ENCODE data around the gene PRICKLE1.

Gene PRICKLE1

GRCh38 chr12:42446761-42447160 is 142.8 kb downstream of the PRICKLE1 start:
- DNase-seq = no peak

DNA sequence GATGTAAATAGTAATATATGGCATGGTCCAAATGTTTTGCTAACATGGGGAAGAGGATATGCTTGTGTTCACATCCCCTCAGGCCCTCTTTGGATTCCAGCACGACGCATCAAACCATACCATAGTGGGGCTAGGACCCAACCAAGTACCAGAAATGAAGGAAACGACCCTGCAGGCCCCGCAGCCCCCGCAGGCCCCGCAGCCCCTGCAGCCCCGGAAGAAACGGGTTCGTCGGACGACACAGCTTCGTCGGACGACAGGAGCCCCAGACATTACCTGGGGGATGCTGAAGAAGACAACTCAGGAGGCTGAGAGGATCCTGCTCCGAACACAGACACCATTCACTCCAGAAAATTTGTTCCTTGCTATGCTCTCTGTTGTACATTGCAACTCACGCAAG is 143.7 kb downstream of the PRICKLE1 start:
- DNase-seq = no peak

GRCh38 chr12:42444192-42444943 is 145.2 kb downstream of the PRICKLE1 start:
- no peak for DNase-seq

DNA sequence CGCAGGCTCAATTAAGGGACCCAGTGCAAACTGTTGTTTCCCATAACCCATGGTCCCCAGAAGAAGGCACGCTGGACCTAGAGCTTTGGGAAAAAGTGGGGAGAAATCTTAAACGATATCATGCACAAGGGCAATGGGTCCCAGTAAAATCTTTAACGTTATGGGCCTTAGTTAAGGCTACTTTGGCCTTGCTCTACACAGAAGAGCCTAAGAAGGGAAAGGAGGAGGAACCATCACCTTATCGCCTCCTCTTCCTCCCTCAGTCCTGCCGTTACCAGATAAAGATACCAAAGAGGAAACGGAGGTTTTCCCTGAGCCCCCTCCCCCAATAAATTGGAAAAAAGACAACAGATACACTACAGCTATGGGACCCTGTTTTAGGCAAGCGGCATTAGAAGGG is 146.7 kb downstream of the PRICKLE1 start:
- no peak for DNase-seq

GRCh38 chr12:42442311-42442759 is 147.2 kb downstream of the PRICKLE1 start:
- DNase-seq = no peak

GRCh38 chr12:42440608-42441007 is 148.9 kb downstream of the PRICKLE1 start:
- DNase-seq = no peak

DNA sequence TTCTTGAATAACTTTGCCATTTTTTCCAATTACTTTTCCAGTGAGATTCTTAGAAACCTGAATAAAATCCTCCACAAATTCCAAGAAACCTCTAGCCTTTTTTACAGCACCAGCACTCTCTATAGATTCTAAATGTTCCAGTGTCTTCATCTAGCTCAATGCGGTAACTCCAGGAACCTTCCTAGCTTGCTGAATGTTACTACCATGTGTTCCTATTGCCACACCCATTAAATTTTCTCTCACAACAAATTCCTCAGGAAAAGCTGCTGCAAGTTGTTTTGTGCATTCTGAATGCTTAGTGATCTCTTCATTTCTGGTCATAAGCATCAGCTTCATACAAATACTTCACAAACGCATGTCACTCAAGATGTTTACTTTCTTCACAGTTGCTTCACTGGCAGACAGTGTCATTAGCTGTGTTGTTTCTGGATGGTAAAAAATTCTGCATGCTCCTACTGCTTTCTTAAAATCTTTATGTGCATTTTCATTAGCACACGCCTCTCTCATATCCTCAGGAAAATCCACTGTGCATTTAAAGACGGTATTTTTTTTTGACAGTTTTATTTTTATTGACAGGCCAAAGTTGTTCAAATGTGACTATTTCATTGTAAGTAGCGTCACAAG is 156.9 kb downstream of the PRICKLE1 start:
- no peak for DNase-seq

GRCh38 chr12:42428850-42429249 is 160.7 kb downstream of the PRICKLE1 start:
- DNase-seq = no peak

GRCh38 chr12:42426746-42427145 is 162.8 kb downstream of the PRICKLE1 start:
- DNase-seq = peak; percentile 78

GRCh38 chr12:42422785-42423184 is 166.8 kb downstream of the PRICKLE1 start:
- no peak for DNase-seq

DNA sequence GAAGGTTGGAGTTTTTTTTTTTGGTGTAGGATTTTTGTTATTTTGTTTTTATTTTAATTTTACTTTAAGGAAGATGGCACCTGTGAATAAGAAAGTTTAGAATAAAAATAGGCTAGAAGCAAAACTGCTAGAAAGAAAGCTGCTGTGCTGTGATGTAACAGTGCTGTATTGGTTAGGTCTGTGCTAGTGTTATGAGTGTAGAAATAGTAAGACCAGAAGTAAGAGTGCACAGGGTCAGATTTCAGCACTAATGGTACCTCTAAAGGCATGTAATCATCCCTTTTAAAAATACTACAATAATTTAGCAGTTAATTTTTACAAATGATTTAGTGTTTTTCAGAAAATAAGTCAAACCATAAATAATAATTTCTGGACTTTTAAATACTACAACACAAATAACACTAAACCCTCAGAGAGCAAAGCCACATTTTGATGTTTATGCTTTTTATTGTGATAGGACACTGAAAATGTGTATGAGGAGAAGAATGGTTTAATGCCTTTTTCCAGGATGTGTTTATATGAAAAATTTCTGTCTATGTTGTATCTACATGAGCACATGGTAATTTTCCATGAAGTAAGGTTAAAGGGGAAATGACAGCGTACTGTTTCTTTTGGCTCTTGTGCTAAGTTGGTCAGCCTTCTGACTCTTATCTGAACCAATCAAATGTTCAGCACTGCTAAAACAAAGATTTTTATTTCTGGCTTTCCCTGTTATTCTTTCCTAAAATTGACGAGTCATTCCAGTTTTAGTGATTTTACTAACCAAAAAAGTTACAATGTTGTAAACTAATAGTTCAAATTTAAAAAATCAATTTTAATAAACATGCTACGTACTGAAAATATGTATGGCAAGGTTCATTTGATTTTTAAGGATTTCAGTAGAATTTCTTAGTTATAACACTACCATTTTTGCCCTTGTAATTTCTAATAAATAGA is 167.4 kb downstream of the PRICKLE1 start:
- peak; percentile 48 for DNase-seq

GRCh38 chr12:42420395-42420794 is 169.2 kb downstream of the PRICKLE1 start:
- no peak for DNase-seq

GRCh38 chr12:42410340-42410739 is 179.2 kb downstream of the PRICKLE1 start:
- DNase-seq = no peak

- no peak for DNase-seq
Measured at GRCh38 chr12:42409471-42409870, 180.1 kb downstream of the PRICKLE1 start.

DNA sequence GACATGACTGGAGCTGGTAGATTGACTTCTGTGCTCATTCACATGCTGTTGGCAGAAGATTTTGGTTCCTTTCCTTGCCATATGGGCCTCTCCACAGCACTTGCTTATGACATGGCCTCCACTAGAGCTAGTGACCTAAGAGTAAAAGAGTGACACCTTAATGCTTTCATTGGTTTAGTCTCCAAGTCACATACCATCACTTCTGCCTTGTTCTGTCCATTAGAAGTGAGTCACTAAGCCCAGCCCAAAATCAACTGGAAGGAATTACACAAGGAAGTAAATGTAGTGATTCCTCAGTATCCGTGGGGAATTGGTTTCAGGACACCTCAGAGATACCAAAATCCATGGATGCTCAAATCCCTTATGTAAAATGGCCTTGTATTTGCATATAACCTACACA is 182.2 kb downstream of the PRICKLE1 start:
- no peak for DNase-seq

Data from activated CD4-positive, alpha-beta T cell treated with anti-CD3 and anti-CD28 coated beads, Interleukin-10, Interleukin-2, amounts not matched to agents 100 ng/mL and 50 ng/mL, durations not matched to agents 16 hours and 8 hours (primary cell).